C4-2B (cell line): Measurements from ENCODE around the gene PTPRT.

Experiments used
- ZFX ChIP-seq: fragments of 450-650 bp; IDR thresholded peaks from 2 replicates; pipeline ENCODE4 v1.6.1; 2017
- TF ChIP-seq, protein P1 (sequence below): fragments of 450-650 bp; conservative IDR thresholded peaks from 2 replicates; pipeline ENCODE4 v1.5.1; 2017; ENCODE audit warnings: mild to moderate bottlenecking

GRCh38 chr20:42756991-42757390, 432.7 kb downstream of the PTPRT start:
- TF ChIP-seq, protein P1, sequence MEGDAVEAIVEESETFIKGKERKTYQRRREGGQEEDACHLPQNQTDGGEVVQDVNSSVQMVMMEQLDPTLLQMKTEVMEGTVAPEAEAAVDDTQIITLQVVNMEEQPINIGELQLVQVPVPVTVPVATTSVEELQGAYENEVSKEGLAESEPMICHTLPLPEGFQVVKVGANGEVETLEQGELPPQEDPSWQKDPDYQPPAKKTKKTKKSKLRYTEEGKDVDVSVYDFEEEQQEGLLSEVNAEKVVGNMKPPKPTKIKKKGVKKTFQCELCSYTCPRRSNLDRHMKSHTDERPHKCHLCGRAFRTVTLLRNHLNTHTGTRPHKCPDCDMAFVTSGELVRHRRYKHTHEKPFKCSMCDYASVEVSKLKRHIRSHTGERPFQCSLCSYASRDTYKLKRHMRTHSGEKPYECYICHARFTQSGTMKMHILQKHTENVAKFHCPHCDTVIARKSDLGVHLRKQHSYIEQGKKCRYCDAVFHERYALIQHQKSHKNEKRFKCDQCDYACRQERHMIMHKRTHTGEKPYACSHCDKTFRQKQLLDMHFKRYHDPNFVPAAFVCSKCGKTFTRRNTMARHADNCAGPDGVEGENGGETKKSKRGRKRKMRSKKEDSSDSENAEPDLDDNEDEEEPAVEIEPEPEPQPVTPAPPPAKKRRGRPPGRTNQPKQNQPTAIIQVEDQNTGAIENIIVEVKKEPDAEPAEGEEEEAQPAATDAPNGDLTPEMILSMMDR: no peak
- no peak for TF ChIP-seq ZFX
